Measurements from ENCODE around the gene PCNX3. TPM values are rescaled to one million over a fixed set of nuclear protein-coding genes. Genes with fewer than 3 reads are reported as not detected.

PCNX3 gene
- total and polyA plus RNA-seq, 2 of the 13 experiments (the other 11 are each of a cell fraction or from before 2014, with no cell fraction given) = 16.2 to 23.0 TPM

DNA sequence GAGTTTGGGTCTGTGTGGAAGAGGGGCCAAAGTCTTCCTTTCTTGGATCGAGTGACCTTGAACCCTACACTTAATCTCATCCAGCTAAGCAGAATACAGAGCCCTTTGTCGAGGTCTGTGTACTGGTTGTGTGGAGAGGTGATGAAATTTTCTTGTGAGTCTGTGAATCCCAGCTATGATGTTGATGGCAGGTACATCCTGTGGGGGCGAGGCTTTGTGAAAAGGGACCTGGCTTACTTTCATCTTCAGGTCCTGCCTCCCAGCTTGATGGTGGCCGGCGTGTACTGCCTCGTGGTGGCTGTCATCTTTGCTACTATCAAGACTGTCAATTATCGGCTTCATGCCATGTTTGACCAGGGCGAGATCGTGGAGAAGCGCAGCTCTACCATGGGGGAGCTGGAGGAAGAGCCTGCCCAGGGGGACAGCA lies 1.0 kb downstream of the PCNX3 start (continued):
- no peak for TF ChIP-seq RBM39 (IDR thresholded peaks at IDR 0.05; ENCODE audit: low read depth, low read length, poor library complexity, severe bottlenecking)
- TF ChIP-seq, protein P1, sequence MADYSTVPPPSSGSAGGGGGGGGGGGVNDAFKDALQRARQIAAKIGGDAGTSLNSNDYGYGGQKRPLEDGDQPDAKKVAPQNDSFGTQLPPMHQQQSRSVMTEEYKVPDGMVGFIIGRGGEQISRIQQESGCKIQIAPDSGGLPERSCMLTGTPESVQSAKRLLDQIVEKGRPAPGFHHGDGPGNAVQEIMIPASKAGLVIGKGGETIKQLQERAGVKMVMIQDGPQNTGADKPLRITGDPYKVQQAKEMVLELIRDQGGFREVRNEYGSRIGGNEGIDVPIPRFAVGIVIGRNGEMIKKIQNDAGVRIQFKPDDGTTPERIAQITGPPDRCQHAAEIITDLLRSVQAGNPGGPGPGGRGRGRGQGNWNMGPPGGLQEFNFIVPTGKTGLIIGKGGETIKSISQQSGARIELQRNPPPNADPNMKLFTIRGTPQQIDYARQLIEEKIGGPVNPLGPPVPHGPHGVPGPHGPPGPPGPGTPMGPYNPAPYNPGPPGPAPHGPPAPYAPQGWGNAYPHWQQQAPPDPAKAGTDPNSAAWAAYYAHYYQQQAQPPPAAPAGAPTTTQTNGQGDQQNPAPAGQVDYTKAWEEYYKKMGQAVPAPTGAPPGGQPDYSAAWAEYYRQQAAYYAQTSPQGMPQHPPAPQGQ (CRISPR knock-in tag; IDR thresholded peaks at IDR 0.05; ENCODE audit: borderline replicate concordance) = no peak

DNA sequence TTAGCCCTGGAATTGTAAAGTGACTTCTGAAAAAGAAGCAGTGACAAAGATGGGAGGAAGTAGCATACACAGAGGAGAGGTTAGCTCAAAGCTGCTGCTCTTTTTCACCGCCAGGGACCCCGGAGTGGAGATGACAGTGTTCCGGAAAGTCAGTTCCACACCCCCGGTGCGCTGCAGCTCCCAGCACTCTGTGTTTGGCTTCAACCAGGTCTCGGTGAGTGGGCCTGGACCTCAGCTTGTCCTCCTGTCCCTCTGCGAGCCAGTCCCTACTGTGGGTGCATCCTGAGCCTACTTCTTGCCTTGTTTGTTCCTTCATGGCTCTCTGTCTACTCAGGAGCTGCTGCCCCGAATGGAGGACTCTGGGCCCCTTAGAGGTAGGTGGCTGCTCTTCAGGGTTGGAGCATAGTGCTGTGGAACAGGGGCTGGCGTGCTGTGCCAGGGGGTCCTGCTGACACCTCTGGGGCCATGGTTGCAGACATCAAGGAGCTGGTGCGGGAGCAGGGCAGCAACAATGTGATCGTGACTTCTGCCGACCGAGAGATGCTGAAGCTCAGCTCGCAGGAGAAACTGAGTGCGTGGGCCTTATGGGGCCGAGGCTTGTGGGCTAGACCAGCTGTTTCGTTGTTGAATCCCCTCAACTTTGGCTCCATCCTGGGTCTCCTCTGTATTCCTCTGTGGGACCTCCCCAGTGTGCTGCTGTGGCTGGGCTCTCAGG lies 1.7 kb downstream of the PCNX3 start:
- BruUV-seq (replicated peaks) = TSS peak; percentile 50

More for the DNA sequence above, 1.7 kb downstream of the PCNX3 start:
- Histone ChIP-seq H3K27me3 (ENCODE audit: control insufficient read depth in 1 of 2, insufficient read depth in 2 of 2, low read length in 2 of 2) (no peaks in the 10 kb centered on the region; a peak in 1 of 5 replicates), H3K79me2 (ENCODE audit: insufficient read depth, low read length) (peaks cover 41% of the 10 kb centered on the region), H2AFZ (ENCODE audit: low read length) (no peak overlapping the region), H3K4me3 (replicated peaks in 1 of 3; ENCODE audit: insufficient read depth in 1 of 3, low read depth in 2 of 3, low read length in 3 of 3) (peak overlapping the region; percentile 86 to 90 (median 87)), H3K9me3 (ENCODE audit: low read length) (no peaks in the 10 kb centered on the region), H4K20me1 (ENCODE audit: insufficient read depth, low read length) (peaks cover 14% of the 10 kb centered on the region; the same call in 1 of the 2 replicates), H3K27ac (ENCODE audit: extremely low read length, insufficient read depth, low read length) (peak overlapping the region; percentile 92), H3K4me1 (ENCODE audit: insufficient read depth, low read length) (peaks cover 27% of the 10 kb centered on the region), H3K4me2 (ENCODE audit: low read depth, low read length) (peak overlapping the region; percentile 77), H3K9ac (ENCODE audit: insufficient read depth, low read depth, low read length) (peak overlapping the region; percentile 88), H3K36me3 (replicated peaks in 1 of 2; ENCODE audit: control insufficient read depth in 1 of 2, insufficient read depth in 2 of 2, low read length in 2 of 2) (peaks cover 15 to 42% of the 10 kb centered on the region in 2 experiments; a peak in 4 of 5 replicates)
- no peak for TF ChIP-seq MZF1 (CRISPR knock-in tag; IDR thresholded peaks at IDR 0.05; ENCODE audit: borderline replicate concordance)
- TF ChIP-seq, protein P2, sequence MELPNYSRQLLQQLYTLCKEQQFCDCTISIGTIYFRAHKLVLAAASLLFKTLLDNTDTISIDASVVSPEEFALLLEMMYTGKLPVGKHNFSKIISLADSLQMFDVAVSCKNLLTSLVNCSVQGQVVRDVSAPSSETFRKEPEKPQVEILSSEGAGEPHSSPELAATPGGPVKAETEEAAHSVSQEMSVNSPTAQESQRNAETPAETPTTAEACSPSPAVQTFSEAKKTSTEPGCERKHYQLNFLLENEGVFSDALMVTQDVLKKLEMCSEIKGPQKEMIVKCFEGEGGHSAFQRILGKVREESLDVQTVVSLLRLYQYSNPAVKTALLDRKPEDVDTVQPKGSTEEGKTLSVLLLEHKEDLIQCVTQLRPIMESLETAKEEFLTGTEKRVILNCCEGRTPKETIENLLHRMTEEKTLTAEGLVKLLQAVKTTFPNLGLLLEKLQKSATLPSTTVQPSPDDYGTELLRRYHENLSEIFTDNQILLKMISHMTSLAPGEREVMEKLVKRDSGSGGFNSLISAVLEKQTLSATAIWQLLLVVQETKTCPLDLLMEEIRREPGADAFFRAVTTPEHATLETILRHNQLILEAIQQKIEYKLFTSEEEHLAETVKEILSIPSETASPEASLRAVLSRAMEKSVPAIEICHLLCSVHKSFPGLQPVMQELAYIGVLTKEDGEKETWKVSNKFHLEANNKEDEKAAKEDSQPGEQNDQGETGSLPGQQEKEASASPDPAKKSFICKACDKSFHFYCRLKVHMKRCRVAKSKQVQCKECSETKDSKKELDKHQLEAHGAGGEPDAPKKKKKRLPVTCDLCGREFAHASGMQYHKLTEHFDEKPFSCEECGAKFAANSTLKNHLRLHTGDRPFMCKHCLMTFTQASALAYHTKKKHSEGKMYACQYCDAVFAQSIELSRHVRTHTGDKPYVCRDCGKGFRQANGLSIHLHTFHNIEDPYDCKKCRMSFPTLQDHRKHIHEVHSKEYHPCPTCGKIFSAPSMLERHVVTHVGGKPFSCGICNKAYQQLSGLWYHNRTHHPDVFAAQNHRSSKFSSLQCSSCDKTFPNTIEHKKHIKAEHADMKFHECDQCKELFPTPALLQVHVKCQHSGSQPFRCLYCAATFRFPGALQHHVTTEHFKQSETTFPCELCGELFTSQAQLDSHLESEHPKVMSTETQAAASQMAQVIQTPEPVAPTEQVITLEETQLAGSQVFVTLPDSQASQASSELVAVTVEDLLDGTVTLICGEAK (IDR thresholded peaks at IDR 0.05) = no peak
- TF ChIP-seq, protein P2 (CRISPR knock-in tag; IDR thresholded peaks at IDR 0.05) = 0 out of 2 replicates have a peak, but pooled peaks have one; percentile 8
- no peak for FAIRE-seq
- ChIA-PET CTCF (ENCODE audit: low intra/inter-chr PET ratio, low total read pairs) (no interaction called here), POLR2A (interaction anchor here (0.6 to 2.7 kb wide), 27 partner anchors 9 to 452 kb away, joined by 3 to 45 read pairs (median 4); partner anchors contain the start of genes KAT5, MUS81, SIPA1 and TIGD3)
- intact Hi-C loops (cut with micrococcal nuclease; ENCODE audit: unreplicated experiment) = no loop called here
- in situ Hi-C loops (cut with HindIII; ENCODE audit: extremely low pct_ligation_motif_present, low pct_unique_long_range_greater_than_20kb) = no loop called here
- 91% methylated on average over 15 of the region's 17 CpGs for WGBS (ENCODE audit: low lambda C conversion rate)
- no peak for DNase-seq (ENCODE audit: low spot score)
- ATAC-seq = no peak
